Central memory CD4-positive, alpha-beta T cell (primary cell): Measurements from ENCODE around the gene LPIN1.
"Not testable (repeated sequence)": the region's sequence is repeated elsewhere in the genome, so short reads cannot be mapped to it uniquely, and the experiment has no call there.

Experiments
- DNase-seq: peaks from one replicate; pipeline ENCODE4 v3.0.0; 2022

LPIN1 gene

GRCh38 chr2:11744631-11745394 lies 1.6 kb upstream of the LPIN1 start:
- no peak for DNase-seq

- no peak for DNase-seq
Observed at GRCh38 chr2:11745613-11746375, 638 bp upstream of the LPIN1 start.

- DNase-seq, result no peak
Observed at GRCh38 chr2:11746807-11747459, 501 bp downstream of the LPIN1 start.

- DNase-seq, result no peak
Observed at GRCh38 chr2:11748018-11748860, 1.8 kb downstream of the LPIN1 start.

GRCh38 chr2:11748861-11749645 lies 2.6 kb downstream of the LPIN1 start:
- DNase-seq, result no peak

GRCh38 chr2:11749646-11750349 lies 3.4 kb downstream of the LPIN1 start:
- no peak for DNase-seq

- DNase-seq, result peak; percentile 86
Observed at GRCh38 chr2:11750422-11750821, 4.0 kb downstream of the LPIN1 start.

GRCh38 chr2:11750917-11751316 lies 4.5 kb downstream of the LPIN1 start:
- DNase-seq, result no peak

GRCh38 chr2:11752906-11753305 lies 6.5 kb downstream of the LPIN1 start:
- DNase-seq, result no peak

GRCh38 chr2:11753452-11753885 lies 7.0 kb downstream of the LPIN1 start:
- peak; percentile 64 for DNase-seq

- peak; percentile 61 for DNase-seq
Observed at GRCh38 chr2:11753886-11754699, 7.7 kb downstream of the LPIN1 start.

- DNase-seq, result no peak
Observed at GRCh38 chr2:11754700-11755015, 8.2 kb downstream of the LPIN1 start.

GRCh38 chr2:11757101-11757500 lies 10.7 kb downstream of the LPIN1 start:
- peak; percentile 60 for DNase-seq

GRCh38 chr2:11758187-11758586 lies 11.8 kb downstream of the LPIN1 start:
- DNase-seq, result no peak

GRCh38 chr2:11758647-11759046 lies 12.2 kb downstream of the LPIN1 start:
- no peak for DNase-seq

GRCh38 chr2:11759182-11759975 lies 12.9 kb downstream of the LPIN1 start:
- not testable (repeated sequence) for DNase-seq

- no peak for DNase-seq
Observed at GRCh38 chr2:11761259-11761658, 14.8 kb downstream of the LPIN1 start.

GRCh38 chr2:11762031-11762430 lies 15.6 kb downstream of the LPIN1 start:
- no peak for DNase-seq

- no peak for DNase-seq
Observed at GRCh38 chr2:11762799-11763461, 16.5 kb downstream of the LPIN1 start.
